ENCODE results near the gene FSCN2. TPM values are rescaled to one million over a fixed set of nuclear protein-coding genes. Genes with fewer than 3 reads are reported as not detected.

Gene FSCN2
- total RNA-seq = 0.16 and 1.1 TPM in 2 replicates

GRCh38 chr17:81527591-81528383, at the start of gene FSCN2:
FSCN2 (plus strand) TSS chr17:81528377; CDS start chr17:81528532, 155 bp downstream.

GRCh38 chr17:81512562-81513371, 15.4 kb upstream of the FSCN2 start, which contains the start of gene ACTG1:
ACTG1 (minus strand) TSS chr17:81512799; CDS start chr17:81512354, 445 bp downstream.

GRCh38 chr17:81552244-81553017, 24.3 kb downstream of the FSCN2 start, which contains the start of gene FAAP100:
FAAP100 (minus strand) TSS chr17:81552353; CDS start chr17:81552330, 23 bp downstream.

Other genes starting within 250 kb of the FSCN2 start
- 45.0 and 74.5 TPM in 2 replicates for gene SLC38A10, start 233.1 kb upstream of the FSCN2 start, total RNA-seq
- gene BAHCC1, start 132.9 kb upstream of the FSCN2 start, total RNA-seq = 4.7 and 16.0 TPM in 2 replicates
- gene ACTG1, start 15.6 kb upstream of the FSCN2 start, total RNA-seq = 7,047 and 9,439 TPM in 2 replicates
- gene FAAP100, start 24.0 kb downstream of the FSCN2 start, total RNA-seq = 12.1 and 27.3 TPM in 2 replicates
- 63.1 and 155 TPM in 2 replicates for gene NPLOC4, start 108.7 kb downstream of the FSCN2 start, total RNA-seq
- gene TSPAN10, start 108.8 kb downstream of the FSCN2 start, total RNA-seq = 0.16 and 1.3 TPM in 2 replicates
- gene PDE6G, start 128.2 kb downstream of the FSCN2 start, total RNA-seq = 0.81 and 3.5 TPM in 2 replicates
- 21.6 and 32.9 TPM in 2 replicates for gene OXLD1, start 138.2 kb downstream of the FSCN2 start, total RNA-seq
- gene CCDC137, start 138.4 kb downstream of the FSCN2 start, total RNA-seq = 9.2 and 10.7 TPM in 2 replicates
- gene ARL16, start 155.4 kb downstream of the FSCN2 start, total RNA-seq = 17.8 and 25.3 TPM in 2 replicates
- gene HGS, start 155.6 kb downstream of the FSCN2 start, total RNA-seq = 51.5 and 85.7 TPM in 2 replicates
- 7.6 and 8.7 TPM in 2 replicates for gene MRPL12, start 175.0 kb downstream of the FSCN2 start, total RNA-seq
- gene SLC25A10, start 183.9 kb downstream of the FSCN2 start, total RNA-seq = 13.9 and 14.2 TPM in 2 replicates

Data from bladder microvascular endothelial cell (primary cell).